GM12878 (cell line): ENCODE measurements around the gene SCRG1. TPM values are rescaled to one million over a fixed set of nuclear protein-coding genes. Genes with fewer than 3 reads are reported as not detected.

Experiments used
- ATAC-seq: fragments of 200-7000 bp; cut with Tn5 transposase; 3 replicates; pipeline ENCODE4 v1.9.1; 2020; ENCODE audit warnings: mild to moderate bottlenecking, moderate library complexity
- BruUV-seq: library from RNA; stranded (reverse); fragments of 400-500 nt; replicated peaks from 2 replicates; lab custom pipeline; 2021; lab: Mats Ljungman, UMichigan
- CTCF ChIA-PET: fragments of 300-600 bp; sonication (Branson Sonifier 250); formaldehyde crosslinking; extraction: SDS; loops from one replicate; lab custom pipeline; 2021; ENCODE audit warnings: inconsistent platforms; lab: Yijun Ruan, JAX
- POLR2A ChIA-PET: fragments of 350-600 bp; formaldehyde crosslinking; extraction: SDS; loops from one replicate; lab custom pipeline; 2021; ENCODE audit warnings: inconsistent platforms; lab: Charles Lee
- RAD21 ChIA-PET: fragments of 300-600 bp; sonication (Branson Sonifier 250); formaldehyde crosslinking; loops from one replicate; lab custom pipeline; 2023; ENCODE audit warnings: antibody characterized with exemption; ENCODE audit not compliant: unreplicated experiment; lab: Charles Lee
- SMC1A ChIA-PET: fragments of 300-600 bp; sonication (Branson Sonifier 250); formaldehyde crosslinking; loops from one replicate; lab custom pipeline; 2023; ENCODE audit not compliant: unreplicated experiment, uncharacterized antibody; lab: Charles Lee
- DNase-seq: peaks from one replicate; pipeline ENCODE4 v3.0.0-alpha.2; 2011; ENCODE audit warnings: low read depth, low spot score
- FAIRE-seq: peaks from 3 replicates; lab custom pipeline; 2011; peaks lifted over from hg19 to GRCh38; lab: Jason Lieb, UNC
- H2AFZ ChIP-seq: 2 replicates; pipeline ENCODE4 v1.6.0; 2011; ENCODE audit warnings: low read depth, low read length, control low read depth; ENCODE audit not compliant: control insufficient read depth
- H3K27ac ChIP-seq: 2 replicates; pipeline ENCODE4 v1.5.1; 2011; ENCODE audit warnings: control low read depth; ENCODE audit not compliant: control insufficient read depth, insufficient read depth
- H3K27me3 ChIP-seq, 2 experiments: replicated peaks in 1 of 2; 2 replicates each; pipeline versions ENCODE4 v1.6.0 to v1.6.1; 2011; ENCODE audit warnings: low read length in 1 of 2; ENCODE audit not compliant: control insufficient read depth in 2 of 2, insufficient read depth in 2 of 2
- H3K36me3 ChIP-seq, 2 experiments: 2 replicates each; pipeline ENCODE4 v1.5.1; 2011; ENCODE audit warnings: low read length in 1 of 2; ENCODE audit not compliant: control insufficient read depth in 2 of 2, insufficient read depth in 2 of 2
- H3K4me1 ChIP-seq: 2 replicates; pipeline ENCODE4 v1.6.1; 2011; ENCODE audit warnings: mild to moderate bottlenecking, low read length, moderate library complexity, mixed read lengths; ENCODE audit not compliant: control insufficient read depth, insufficient read depth
- H3K4me2 ChIP-seq: 2 replicates; pipeline ENCODE4 v1.6.0; 2011; ENCODE audit warnings: control low read depth; ENCODE audit not compliant: control insufficient read depth, insufficient read depth
- H3K4me3 ChIP-seq: fragments of 200-600 bp; sonication (generic); 2 replicates; pipeline ENCODE4 v1.5.1; 2016
- H3K79me2 ChIP-seq: 2 replicates; pipeline ENCODE4 v1.6.0; 2011; ENCODE audit warnings: low read length; ENCODE audit not compliant: control insufficient read depth, insufficient read depth
- H3K9ac ChIP-seq: 2 replicates; pipeline ENCODE4 v1.8.0; 2011; ENCODE audit warnings: low read length, control low read depth, mixed read lengths; ENCODE audit not compliant: control insufficient read depth, insufficient read depth
- H3K9me3 ChIP-seq: replicated peaks from 3 replicates; pipeline ENCODE4 v1.5.1; 2011; ENCODE audit warnings: mild to moderate bottlenecking, low read length; ENCODE audit not compliant: control insufficient read depth, insufficient read depth
- H4K20me1 ChIP-seq: 2 replicates; pipeline ENCODE4 v1.6.0; 2011; ENCODE audit not compliant: control insufficient read depth, insufficient read depth
- BRCA1 ChIP-seq: IDR thresholded peaks from 2 replicates; pipeline ENCODE4 v1.6.1; 2011; ENCODE audit warnings: low read depth, low read length, improper control_type of control experiment
- EZH2 ChIP-seq: IDR thresholded peaks from 2 replicates; pipeline ENCODE4 v1.6.1; 2012; ENCODE audit warnings: low read depth, mild to moderate bottlenecking, control low read depth, inconsistent platforms, low read length, borderline replicate concordance; ENCODE audit not compliant: control insufficient read depth
- NRF1 ChIP-seq: conservative IDR thresholded peaks from 2 replicates; pipeline ENCODE4 v1.6.1; 2011; ENCODE audit warnings: mild to moderate bottlenecking, low read depth, low read length, improper control_type of control experiment
- SREBF1 ChIP-seq: IDR thresholded peaks from 2 replicates; pipeline ENCODE4 v1.6.1; 2012; ENCODE audit warnings: mild to moderate bottlenecking, low read length
- YBX1 ChIP-seq: fragments of 450-650 bp; IDR thresholded peaks from 2 replicates; pipeline ENCODE4 v1.6.1; 2016; ENCODE audit warnings: antibody characterized with exemption
- ZSCAN29 ChIP-seq: fragments of 450-650 bp; IDR thresholded peaks from 2 replicates; pipeline ENCODE4 v1.6.1; 2017; ENCODE audit warnings: mild to moderate bottlenecking, moderate library complexity
- in situ Hi-C: fragments of 300-500 bp; cut with MboI; formaldehyde crosslinking; loops from 9 replicates; pipeline ENCODE4 v1.14.3; 2018; ENCODE audit warnings: mixed read lengths
- intact Hi-C: fragments of 100-400 bp; cut with micrococcal nuclease; formaldehyde crosslinking; loops from one replicate; pipeline ENCODE4 v1.14.2; 2022; ENCODE audit not compliant: unreplicated experiment
- polyA plus RNA-seq, 11 experiments: library from polyadenylated mRNA; depleted of rRNA in 4 of 11; unstranded in 6 of 11; stranded (reverse) in 5 of 11; fragments of >200 nt; fragmentation: Nextera tagmentation in 4 of 11; fragmentation: Illumina TruSeq in 1 of 11; extraction: Ambion mirVana in 4 of 11; extraction: Trizol in 1 of 11; gene quantifications; 1 replicate in 1 of 11; 2 replicates in 10 of 11; pipeline versions ENCODE4 v1.2.1 to v1.2.3, GENCODE V29; 2011 to 2016; ENCODE audit warnings: inconsistent platforms in 2 of 11, missing spikeins in 2 of 11, low read depth in 1 of 11
- total RNA-seq, 4 experiments: library from RNA; depleted of rRNA in 3 of 4; stranded (reverse); fragments of >200 nt in 3 of 4; fragmentation: Illumina TruSeq in 1 of 4; extraction: Trizol in 1 of 4; gene quantifications; 2 replicates each; pipeline versions ENCODE4 v1.2.1 to v1.2.3, GENCODE V29; 2013 to 2021
- TF ChIP-seq, protein P1 (sequence below): fragments of 450-650 bp; formaldehyde crosslinking; IDR thresholded peaks from 2 replicates; pipeline ENCODE4 v1.5.0; 2022; ENCODE audit warnings: mild to moderate bottlenecking, missing genetic modification characterization
- TF ChIP-seq, protein P2 (sequence below): fragments of 150-350 bp; IDR thresholded peaks from 2 replicates; pipeline ENCODE4 v1.6.1; 2014; ENCODE audit warnings: mild to moderate bottlenecking, low read depth, low read length
- TF ChIP-seq, protein P3 (sequence below): IDR thresholded peaks from 2 replicates; pipeline ENCODE4 v1.6.1; 2012; ENCODE audit warnings: low read depth, low read length, improper control_type of control experiment

The SCRG1 gene
- total and polyA plus RNA-seq, 10 of the 15 experiments (the other 5 are each of a cell fraction or from before 2014, with no cell fraction given), result 0.02 to 0.58 (median 0.54) TPM; not detected in 7

DNA sequence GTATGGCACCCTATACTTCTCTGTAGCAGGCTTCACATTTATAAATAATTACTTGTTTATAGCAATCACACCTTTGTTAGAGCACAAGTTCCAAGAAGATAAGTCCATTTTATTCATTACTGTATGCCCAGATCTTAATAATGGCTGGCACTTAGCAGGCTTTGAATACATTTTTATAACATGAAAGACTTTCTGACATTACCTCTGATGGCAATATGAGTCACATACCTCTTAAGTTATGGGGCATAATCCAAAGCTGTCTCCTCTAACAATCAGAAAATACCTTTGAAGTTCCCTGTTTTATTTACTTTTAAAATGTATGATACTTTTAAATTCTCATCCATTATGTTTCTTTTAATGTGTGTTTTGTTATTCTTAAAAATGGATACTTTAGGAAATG lies 12.2 kb downstream of the SCRG1 start:
- Histone ChIP-seq H4K20me1 (no peaks in the 10 kb centered on the region), H3K9me3 (no peaks in the 10 kb centered on the region), H3K4me2 (no peak overlapping the region), H3K79me2 (no peaks in the 10 kb centered on the region), H3K36me3 (no peaks in the 10 kb centered on the region), H3K4me3 (no peak overlapping the region), H3K4me1 (no peaks in the 10 kb centered on the region), H3K9ac (no peak overlapping the region), H3K27ac (no peak overlapping the region), H2AFZ (no peak overlapping the region), H3K27me3 (no peaks in the 10 kb centered on the region)
- ChIA-PET RAD21 (no interaction called here), POLR2A (no interaction called here), SMC1A (interaction anchor here (0.6 to 1.1 kb wide), 2 partner anchors 10 to 15 kb away, joined by 3 to 4 read pairs; no protein-coding TSS in a partner anchor), CTCF (interaction anchor here (0.8 to 2.1 kb wide), 3 partner anchors 9 to 33 kb away, joined by 3 to 5 read pairs (median 4); no protein-coding TSS in a partner anchor)
- no TSS peak for BruUV-seq
- intact Hi-C loops, result no loop called here
- TF ChIP-seq YBX1 (no peak), NRF1 (no peak), SREBF1 (no peak), EZH2 (no peak), BRCA1 (no peak), ZSCAN29 (no peak)
- TF ChIP-seq, protein P1, sequence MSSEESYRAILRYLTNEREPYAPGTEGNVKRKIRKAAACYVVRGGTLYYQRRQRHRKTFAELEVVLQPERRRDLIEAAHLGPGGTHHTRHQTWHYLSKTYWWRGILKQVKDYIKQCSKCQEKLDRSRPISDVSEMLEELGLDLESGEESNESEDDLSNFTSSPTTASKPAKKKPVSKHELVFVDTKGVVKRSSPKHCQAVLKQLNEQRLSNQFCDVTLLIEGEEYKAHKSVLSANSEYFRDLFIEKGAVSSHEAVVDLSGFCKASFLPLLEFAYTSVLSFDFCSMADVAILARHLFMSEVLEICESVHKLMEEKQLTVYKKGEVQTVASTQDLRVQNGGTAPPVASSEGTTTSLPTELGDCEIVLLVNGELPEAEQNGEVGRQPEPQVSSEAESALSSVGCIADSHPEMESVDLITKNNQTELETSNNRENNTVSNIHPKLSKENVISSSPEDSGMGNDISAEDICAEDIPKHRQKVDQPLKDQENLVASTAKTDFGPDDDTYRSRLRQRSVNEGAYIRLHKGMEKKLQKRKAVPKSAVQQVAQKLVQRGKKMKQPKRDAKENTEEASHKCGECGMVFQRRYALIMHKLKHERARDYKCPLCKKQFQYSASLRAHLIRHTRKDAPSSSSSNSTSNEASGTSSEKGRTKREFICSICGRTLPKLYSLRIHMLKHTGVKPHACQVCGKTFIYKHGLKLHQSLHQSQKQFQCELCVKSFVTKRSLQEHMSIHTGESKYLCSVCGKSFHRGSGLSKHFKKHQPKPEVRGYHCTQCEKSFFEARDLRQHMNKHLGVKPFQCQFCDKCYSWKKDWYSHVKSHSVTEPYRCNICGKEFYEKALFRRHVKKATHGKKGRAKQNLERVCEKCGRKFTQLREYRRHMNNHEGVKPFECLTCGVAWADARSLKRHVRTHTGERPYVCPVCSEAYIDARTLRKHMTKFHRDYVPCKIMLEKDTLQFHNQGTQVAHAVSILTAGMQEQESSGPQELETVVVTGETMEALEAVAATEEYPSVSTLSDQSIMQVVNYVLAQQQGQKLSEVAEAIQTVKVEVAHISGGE (CRISPR knock-in tag), result no peak
- TF ChIP-seq, protein P2, sequence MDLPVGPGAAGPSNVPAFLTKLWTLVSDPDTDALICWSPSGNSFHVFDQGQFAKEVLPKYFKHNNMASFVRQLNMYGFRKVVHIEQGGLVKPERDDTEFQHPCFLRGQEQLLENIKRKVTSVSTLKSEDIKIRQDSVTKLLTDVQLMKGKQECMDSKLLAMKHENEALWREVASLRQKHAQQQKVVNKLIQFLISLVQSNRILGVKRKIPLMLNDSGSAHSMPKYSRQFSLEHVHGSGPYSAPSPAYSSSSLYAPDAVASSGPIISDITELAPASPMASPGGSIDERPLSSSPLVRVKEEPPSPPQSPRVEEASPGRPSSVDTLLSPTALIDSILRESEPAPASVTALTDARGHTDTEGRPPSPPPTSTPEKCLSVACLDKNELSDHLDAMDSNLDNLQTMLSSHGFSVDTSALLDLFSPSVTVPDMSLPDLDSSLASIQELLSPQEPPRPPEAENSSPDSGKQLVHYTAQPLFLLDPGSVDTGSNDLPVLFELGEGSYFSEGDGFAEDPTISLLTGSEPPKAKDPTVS, result no peak
- TF ChIP-seq, protein P3, sequence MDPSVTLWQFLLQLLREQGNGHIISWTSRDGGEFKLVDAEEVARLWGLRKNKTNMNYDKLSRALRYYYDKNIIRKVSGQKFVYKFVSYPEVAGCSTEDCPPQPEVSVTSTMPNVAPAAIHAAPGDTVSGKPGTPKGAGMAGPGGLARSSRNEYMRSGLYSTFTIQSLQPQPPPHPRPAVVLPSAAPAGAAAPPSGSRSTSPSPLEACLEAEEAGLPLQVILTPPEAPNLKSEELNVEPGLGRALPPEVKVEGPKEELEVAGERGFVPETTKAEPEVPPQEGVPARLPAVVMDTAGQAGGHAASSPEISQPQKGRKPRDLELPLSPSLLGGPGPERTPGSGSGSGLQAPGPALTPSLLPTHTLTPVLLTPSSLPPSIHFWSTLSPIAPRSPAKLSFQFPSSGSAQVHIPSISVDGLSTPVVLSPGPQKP, result no peak
- DNase-seq, result no peak
- FAIRE-seq, result no peak
- no peak for ATAC-seq
- in situ Hi-C loops, result no loop called here
